Brain microvascular endothelial cell (primary cell): ENCODE data around the gene ODAD4.

Source experiments
- DNase-seq: peaks from one replicate; pipeline ENCODE4 v3.0.0-alpha.2; 2020
- H3K27ac ChIP-seq: fragments of 250-450 bp; sonication (Bioruptor Pico); 2 replicates; pipeline ENCODE4 v1.5.1; 2020; ENCODE audit warnings: mild to moderate bottlenecking, moderate library complexity
- H3K27me3 ChIP-seq: fragments of 250-450 bp; sonication (Bioruptor Pico); replicated peaks from 2 replicates; pipeline ENCODE4 v1.5.1; 2020; ENCODE audit warnings: mild to moderate bottlenecking
- H3K36me3 ChIP-seq: fragments of 250-450 bp; sonication (Bioruptor Pico); replicated peaks from 2 replicates; pipeline ENCODE4 v1.5.1; 2020; ENCODE audit warnings: mild to moderate bottlenecking
- H3K4me3 ChIP-seq: 2 replicates; pipeline ENCODE4 v1.5.1; 2011; ENCODE audit warnings: low read depth, mild to moderate bottlenecking, control low read depth, low read length, moderate library complexity
- in situ Hi-C: cut with HindIII; loops from 2 replicates; pipeline ENCODE4 v1.10.0; 2017; ENCODE audit warnings: low sequenced_read_pairs, low pct_ligation_motif_present
- TF ChIP-seq, protein P1 (sequence below): IDR thresholded peaks from 2 replicates; pipeline ENCODE4 v1.5.1; 2011; ENCODE audit warnings: low read depth, mild to moderate bottlenecking, moderate library complexity, low read length, control low read depth, inconsistent platforms; ENCODE audit errors: missing control alignments

Gene ODAD4

DNA sequence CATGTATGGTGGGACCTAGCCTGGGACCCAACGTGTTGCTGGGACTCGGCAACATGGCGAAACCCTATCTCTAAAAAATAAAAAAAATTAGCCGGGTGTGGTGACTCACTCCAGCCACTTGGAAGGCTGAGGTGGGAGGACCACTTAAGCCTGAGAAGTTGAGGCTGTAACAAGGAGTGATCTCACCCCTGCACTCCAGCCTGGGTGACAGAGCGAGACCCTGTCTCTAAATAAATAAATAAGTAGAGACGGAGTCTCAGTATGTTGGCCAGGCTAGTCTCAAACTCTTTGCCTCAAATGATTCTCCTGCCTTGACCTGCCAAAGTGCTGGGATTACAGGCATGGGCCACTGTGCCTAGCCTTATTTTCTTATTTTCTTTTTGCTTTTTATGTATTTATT is 26.1 kb downstream of the ODAD4 start:
- no peak for DNase-seq
- H3K27me3 ChIP-seq: no peaks in the 10 kb centered on the region
- no peaks in the 10 kb centered on the region for H3K36me3 ChIP-seq
- TF ChIP-seq, protein P1, sequence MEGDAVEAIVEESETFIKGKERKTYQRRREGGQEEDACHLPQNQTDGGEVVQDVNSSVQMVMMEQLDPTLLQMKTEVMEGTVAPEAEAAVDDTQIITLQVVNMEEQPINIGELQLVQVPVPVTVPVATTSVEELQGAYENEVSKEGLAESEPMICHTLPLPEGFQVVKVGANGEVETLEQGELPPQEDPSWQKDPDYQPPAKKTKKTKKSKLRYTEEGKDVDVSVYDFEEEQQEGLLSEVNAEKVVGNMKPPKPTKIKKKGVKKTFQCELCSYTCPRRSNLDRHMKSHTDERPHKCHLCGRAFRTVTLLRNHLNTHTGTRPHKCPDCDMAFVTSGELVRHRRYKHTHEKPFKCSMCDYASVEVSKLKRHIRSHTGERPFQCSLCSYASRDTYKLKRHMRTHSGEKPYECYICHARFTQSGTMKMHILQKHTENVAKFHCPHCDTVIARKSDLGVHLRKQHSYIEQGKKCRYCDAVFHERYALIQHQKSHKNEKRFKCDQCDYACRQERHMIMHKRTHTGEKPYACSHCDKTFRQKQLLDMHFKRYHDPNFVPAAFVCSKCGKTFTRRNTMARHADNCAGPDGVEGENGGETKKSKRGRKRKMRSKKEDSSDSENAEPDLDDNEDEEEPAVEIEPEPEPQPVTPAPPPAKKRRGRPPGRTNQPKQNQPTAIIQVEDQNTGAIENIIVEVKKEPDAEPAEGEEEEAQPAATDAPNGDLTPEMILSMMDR: no peak
- H3K4me3 ChIP-seq: no peak overlapping the region
- in situ Hi-C loops: loop anchor here (25.0 kb wide), 1 partner anchor 156 kb away; the partner anchor contains the start of genes DHX58, HSPB9 and KAT2A
- H3K27ac ChIP-seq: no peak overlapping the region

DNA sequence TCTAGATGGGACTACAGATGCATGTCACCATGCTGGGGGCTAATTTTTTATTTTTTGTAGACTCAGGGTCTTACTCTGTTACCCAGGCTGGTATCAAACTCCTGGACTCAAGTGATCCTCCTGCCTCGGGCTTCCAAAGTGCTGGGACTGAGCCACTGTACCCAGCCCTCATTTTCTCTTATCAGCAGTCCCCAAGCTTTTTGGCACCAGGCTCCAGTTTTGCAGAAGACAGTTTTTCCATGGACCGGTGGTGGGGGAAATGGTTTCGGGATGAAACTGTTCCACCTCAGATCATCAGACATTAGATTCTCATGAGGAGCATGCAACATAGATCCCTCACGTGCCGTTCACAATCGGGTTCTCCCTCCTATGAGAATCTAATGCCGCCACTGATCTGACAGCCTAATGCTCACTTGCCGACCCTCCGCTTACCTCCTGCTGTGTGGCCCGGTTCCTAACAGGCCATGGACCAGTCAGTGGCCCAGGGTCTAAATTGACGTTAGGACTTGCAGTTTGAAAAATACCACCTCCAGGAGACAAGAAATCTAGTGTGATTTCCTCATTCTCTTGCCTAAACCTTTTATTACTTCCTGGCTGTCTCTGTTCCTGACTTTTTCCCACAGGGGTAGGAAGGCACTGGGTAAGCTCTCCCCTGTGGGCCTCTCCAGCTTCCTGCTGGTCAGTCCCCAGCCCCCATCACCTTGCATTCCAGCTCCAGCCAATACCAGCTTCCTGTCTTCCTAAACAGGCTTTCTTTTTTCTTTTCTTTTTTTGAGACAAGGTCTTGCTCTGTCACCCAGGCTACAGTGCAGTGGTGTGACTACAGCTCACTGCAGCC is 26.8 kb downstream of the ODAD4 start:
- Histone ChIP-seq H3K36me3 (no peaks in the 10 kb centered on the region), H3K4me3 (no peak overlapping the region), H3K27ac (no peak overlapping the region), H3K27me3 (no peaks in the 10 kb centered on the region)
- no peak for DNase-seq
- TF ChIP-seq, protein P1: no peak
- in situ Hi-C loops: loop anchor here (25.0 kb wide), 1 partner anchor 155 kb away; the partner anchor contains the start of genes DHX58, HSPB9 and KAT2A

DNA sequence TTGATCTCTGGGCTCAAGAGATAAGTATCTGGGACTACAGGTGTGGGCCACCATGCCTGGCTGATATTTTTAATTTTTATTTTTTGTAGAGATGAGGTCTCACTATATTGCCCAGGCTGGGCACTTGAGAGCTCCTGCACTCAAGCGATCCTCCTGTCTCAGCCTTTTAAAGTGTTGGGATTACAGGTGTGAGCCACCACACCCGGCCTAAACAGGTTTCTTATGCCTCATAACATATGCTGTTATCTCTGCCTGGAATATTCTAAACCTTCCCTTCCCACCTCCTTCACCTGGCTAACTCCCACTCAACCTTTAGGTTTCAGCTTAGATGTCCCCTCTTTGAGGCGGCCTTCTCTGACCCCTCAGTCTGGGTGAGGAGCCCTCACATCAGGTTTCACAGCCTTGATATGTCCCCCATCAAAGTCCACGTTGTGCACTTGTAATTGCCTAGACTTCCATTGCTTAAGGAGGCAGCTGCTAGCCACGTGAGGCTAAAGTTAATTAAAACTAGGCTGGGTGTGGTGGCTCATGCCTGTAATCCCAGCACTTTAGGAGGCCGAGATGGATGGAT is 27.5 kb downstream of the ODAD4 start:
- Histone ChIP-seq H3K4me3 (no peak overlapping the region), H3K36me3 (no peaks in the 10 kb centered on the region), H3K27ac (no peak overlapping the region), H3K27me3 (no peaks in the 10 kb centered on the region)
- in situ Hi-C loops: loop anchor here (25.0 kb wide), 1 partner anchor 154 kb away; the partner anchor contains the start of genes DHX58, HSPB9 and KAT2A
- TF ChIP-seq, protein P1: no peak
- no peak for DNase-seq

DNA sequence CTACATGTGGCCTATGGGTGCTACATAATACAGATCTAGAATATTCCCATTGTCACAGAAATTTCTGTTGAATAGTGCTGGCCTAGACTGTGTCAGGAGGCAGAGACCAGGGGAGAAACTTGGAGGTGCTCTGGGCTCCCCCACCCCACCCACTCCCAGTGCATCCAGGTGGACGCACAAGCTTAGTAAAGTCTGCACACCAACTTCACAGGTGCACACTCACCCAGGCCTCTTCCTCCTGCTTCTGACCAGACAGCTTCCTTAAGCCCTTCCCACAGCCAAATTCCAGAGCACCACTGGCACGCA is 28.6 kb downstream of the ODAD4 start:
- H3K36me3 ChIP-seq: no peaks in the 10 kb centered on the region
- in situ Hi-C loops: loop anchor here (25.0 kb wide), 1 partner anchor 153 kb away; the partner anchor contains the start of genes DHX58, HSPB9 and KAT2A
- H3K27ac ChIP-seq: no peak overlapping the region
- TF ChIP-seq, protein P1: no peak
- no peaks in the 10 kb centered on the region for H3K27me3 ChIP-seq
- H3K4me3 ChIP-seq: no peak overlapping the region
- DNase-seq: no peak

DNA sequence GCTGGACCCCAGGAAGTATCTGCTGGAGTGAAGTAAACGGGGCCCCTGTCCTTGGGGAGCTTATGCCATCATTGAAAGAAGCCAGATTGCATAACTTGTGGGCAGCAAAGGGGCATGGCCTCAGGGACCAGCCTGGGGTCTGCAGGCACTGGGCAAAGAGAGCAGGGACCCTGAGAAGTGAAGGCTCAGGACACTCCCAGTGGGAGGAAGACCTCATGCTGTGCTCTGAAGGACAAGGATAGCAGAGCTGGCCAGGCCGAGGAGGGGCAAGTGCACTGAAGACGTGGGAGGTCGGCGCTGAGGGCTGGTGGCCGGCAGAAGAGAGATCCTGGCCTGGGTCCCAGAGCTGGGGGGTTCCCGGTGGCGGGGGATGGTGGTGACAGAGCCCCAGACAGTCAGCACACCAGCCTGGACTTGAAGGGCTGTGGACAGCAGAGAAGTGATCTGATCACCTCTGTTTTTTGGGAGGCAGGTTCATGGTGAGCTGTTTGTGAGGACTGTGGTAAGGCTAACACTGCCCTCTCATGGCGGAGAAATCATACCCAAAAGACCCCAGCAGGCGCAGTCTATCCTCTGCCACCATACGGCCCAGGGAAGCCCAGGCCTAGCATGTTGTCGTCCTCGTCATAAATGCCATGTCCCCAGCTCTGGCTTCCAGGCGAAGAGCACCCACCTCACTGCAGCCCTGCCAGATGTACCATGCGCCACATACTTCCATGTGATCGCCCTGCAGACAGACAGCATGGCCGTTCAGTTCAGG is 29.1 kb downstream of the ODAD4 start:
- TF ChIP-seq, protein P1: peak; percentile 71
- H3K36me3 ChIP-seq: no peaks in the 10 kb centered on the region
- DNase-seq: peak; percentile 31
- in situ Hi-C loops: loop anchor here (25.0 kb wide), 1 partner anchor 153 kb away; the partner anchor contains the start of genes DHX58, HSPB9 and KAT2A
- H3K27ac ChIP-seq: no peak overlapping the region
- no peak overlapping the region for H3K4me3 ChIP-seq
- no peaks in the 10 kb centered on the region for H3K27me3 ChIP-seq
